GM10266 (cell line): ENCODE data around the gene SORCS1.

Experiments used
- DNase-seq: peaks from one replicate; pipeline ENCODE4 v3.0.0; 2012; ENCODE audit errors: extremely low spot score
- CTCF ChIP-seq: IDR thresholded peaks from 2 replicates; pipeline ENCODE4 v1.5.1; 2012; ENCODE audit warnings: mild to moderate bottlenecking, low read depth; ENCODE audit not compliant: control insufficient read depth, insufficient read depth; ENCODE audit errors: missing control alignments

Gene SORCS1

GRCh38 chr10:106682175-106682574, 482.3 kb downstream of the SORCS1 start:
- TF ChIP-seq CTCF, result no peak
- DNase-seq, result no peak

- TF ChIP-seq CTCF, result no peak
- DNase-seq, result no peak
These were observed 484.4 kb downstream of the SORCS1 start for GRCh38 chr10:106680061-106680460.

GRCh38 chr10:106679314-106679713, 485.2 kb downstream of the SORCS1 start:
- DNase-seq, result no peak
- TF ChIP-seq CTCF, result no peak

GRCh38 chr10:106672517-106673175, 491.9 kb downstream of the SORCS1 start:
- DNase-seq, result no peak
- no peak for TF ChIP-seq CTCF

- no peak for TF ChIP-seq CTCF
- DNase-seq, result no peak
These were observed 502.8 kb downstream of the SORCS1 start for GRCh38 chr10:106661767-106662140.

GRCh38 chr10:106661133-106661766, 503.3 kb downstream of the SORCS1 start:
- DNase-seq, result no peak
- TF ChIP-seq CTCF, result no peak

GRCh38 chr10:106660550-106660949, 504.0 kb downstream of the SORCS1 start:
- TF ChIP-seq CTCF, result no peak
- no peak for DNase-seq
